Fibroblast of skin of left biceps (primary cell): ENCODE data around the gene SPATC1L.

Experiments used
- DNase-seq, 2 experiments: peaks; one replicate each; pipeline ENCODE4 v3.0.0-alpha.2; 2013; ENCODE audit warnings: low read depth in 2 of 2

SPATC1L gene

DNA sequence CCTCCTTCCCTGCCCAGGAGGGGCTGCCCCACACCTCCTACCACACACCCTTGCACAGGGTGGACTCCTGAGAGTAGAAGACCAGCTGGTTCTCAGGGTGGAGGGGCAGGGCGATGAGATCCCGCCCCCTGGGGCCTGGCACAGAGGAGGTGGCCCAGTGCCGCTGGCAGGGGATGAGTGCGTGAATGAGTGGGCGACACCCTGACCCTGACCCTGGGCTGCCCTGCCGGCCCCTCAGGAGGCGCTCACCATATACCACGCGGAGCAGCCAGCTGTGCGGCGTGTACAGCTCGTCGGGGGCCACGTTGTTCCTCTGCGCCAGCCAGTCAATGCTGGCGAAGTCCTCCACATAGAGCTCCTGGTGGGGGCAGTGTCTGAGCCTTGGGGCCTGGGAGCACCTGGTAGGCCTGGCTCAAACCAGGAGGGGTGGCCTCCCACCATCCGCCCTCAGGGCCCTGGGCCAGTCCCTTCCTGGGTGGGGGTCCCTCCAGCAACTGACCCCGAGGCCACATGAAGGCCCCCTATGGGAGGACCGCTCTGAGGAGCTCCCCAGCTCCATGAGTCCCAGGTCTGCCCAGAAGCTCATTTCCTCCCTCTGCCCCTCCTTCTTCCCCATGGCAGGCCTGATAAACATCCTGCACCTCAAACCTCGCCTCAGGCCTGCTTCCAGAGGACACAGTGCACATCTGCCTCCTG lies 31.3 kb upstream of the SPATC1L start:
- no peak for DNase-seq

- DNase-seq, result no peak
Measured at GRCh38 chr21:46214478-46215340, 30.4 kb upstream of the SPATC1L start.

GRCh38 chr21:46213620-46214286 lies 29.5 kb upstream of the SPATC1L start:
- DNase-seq, result no peak

GRCh38 chr21:46212721-46213484 lies 28.6 kb upstream of the SPATC1L start:
- DNase-seq, result no peak

DNA sequence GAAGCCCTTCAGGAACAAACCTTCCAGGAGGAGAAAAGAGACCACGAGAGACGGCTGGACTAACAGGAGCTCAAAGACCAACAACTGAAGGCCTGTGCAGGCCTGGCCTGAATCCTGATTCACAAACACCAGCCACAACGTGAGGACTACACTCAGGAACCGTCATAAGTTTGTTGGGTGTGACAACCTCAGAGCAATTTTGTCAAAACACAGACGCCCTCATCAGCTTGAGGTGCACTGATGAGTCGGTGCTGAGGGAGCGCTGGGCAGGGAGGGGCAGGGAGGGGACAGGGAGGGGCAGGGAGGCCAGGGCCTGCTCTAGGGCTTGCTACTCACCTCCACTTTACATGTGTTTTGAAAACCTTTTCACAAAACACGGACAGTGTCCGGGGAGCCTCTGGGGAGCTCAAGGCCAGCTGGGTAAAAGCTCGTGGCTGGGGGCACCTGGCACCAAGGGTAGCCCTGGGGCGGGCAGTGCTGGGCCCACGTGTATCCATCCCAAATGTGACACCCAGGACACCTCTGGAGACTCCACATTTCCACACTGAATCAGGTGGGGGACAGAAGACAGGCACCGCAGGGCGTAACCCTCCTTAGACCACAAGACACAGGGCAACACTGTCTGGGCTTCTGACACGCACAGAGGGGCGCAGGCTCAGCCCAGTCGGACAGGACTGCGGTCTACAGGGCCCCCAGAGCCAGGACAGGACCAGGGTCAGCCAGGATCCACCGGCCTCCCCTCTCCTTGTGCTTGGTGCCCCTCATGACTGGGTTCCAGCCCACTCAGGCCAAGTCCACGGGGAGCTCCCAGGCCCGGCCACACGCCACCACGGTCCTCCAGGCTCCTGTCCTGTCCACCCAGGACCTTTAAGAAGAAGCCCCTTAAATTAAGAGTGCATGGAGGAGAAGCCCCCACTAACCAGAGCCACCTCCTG lies 27.8 kb upstream of the SPATC1L start:
- no peak for DNase-seq

- DNase-seq, result no peak
Measured at GRCh38 chr21:46211376-46211775, 27.1 kb upstream of the SPATC1L start.

DNA sequence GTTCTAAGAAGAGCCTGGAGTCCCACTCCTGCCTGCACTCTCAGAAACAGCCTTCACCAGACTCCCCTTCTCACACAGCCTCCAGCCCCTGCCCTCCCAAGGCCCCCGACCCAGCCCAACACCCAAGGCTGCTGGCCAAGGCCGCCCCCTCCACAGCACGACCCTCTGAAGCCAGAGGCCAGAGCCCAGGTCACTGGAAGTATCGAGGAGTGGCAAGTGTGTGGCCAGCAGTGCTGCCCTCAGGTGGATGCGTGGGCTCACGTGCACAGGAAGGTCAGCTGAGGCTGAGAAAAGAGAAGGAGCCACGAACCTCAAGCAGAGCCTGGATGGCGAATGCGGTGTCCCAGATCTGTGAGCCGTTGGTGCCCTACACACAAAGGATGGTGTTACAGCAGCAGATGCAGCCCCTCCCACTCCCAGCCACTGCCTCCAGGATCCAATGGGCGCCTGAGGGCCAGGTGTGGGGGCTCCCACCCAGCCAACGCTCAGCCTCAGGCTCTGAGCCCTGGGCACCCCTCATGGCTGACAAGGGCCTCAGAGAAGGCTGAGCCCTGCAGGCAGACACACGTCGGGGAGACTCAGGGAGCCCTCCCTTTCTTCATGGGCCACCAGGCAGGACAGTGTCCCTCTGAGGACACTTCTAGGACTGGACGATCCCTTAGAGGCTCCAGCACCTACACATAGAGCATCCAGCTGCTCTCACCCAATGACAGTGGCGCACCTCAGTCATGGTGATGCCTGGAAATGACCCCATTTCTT lies 26.3 kb upstream of the SPATC1L start:
- no peak for DNase-seq

GRCh38 chr21:46208761-46209721 lies 24.8 kb upstream of the SPATC1L start:
- no peak for DNase-seq

- no peak for DNase-seq
Measured at GRCh38 chr21:46207920-46208591, 23.8 kb upstream of the SPATC1L start.

DNA sequence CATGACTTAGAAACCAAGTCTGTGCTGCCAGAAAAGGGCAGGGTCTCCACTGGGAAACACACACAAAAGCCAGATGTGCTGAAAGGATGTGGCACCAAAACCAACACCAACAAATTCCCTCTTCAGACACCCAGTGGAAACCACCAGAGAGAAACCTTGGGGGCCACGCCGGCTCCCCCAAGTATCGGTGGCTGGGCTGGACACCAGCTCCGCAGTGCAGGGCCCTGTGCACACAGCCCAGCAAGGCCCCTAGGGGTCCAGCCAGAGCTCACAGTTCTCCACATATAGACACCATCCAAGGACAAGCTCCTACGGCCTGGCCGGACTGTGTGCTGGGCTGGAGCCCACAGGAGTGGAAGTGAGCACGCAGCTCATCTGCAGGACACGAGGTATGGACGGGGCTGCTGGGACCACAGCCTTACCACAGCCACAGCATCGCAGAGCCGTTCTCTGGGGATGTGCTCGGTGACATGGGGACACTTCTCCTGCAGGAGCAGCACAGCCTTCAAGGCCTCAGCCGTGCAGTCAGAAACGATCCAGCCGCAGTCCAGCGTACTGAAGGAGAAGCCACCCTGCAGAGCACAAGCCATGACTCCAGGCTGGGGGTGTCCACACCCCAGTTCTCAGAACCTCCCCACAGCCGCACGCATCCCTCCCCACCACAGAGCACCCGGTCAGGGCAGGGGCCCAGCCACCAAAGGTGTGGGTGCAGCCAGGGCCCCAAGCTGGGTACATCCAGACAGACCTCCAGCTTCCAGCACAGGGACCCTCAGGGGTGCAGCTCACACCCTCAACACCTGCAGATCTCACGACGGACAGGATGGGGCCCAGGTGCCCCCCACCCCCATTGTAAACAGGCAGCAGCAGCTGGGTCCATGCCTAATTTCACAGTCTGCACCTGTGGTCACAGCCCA lies 23.0 kb upstream of the SPATC1L start:
- no peak for DNase-seq

- no peak for DNase-seq
Measured at GRCh38 chr21:46206163-46207005, 22.1 kb upstream of the SPATC1L start.

- no peak for DNase-seq
Measured at GRCh38 chr21:46205766-46206162, 21.5 kb upstream of the SPATC1L start.

GRCh38 chr21:46205166-46205565 lies 20.9 kb upstream of the SPATC1L start:
- no peak for DNase-seq

GRCh38 chr21:46203203-46203600 lies 18.9 kb upstream of the SPATC1L start:
- no peak for DNase-seq

DNA sequence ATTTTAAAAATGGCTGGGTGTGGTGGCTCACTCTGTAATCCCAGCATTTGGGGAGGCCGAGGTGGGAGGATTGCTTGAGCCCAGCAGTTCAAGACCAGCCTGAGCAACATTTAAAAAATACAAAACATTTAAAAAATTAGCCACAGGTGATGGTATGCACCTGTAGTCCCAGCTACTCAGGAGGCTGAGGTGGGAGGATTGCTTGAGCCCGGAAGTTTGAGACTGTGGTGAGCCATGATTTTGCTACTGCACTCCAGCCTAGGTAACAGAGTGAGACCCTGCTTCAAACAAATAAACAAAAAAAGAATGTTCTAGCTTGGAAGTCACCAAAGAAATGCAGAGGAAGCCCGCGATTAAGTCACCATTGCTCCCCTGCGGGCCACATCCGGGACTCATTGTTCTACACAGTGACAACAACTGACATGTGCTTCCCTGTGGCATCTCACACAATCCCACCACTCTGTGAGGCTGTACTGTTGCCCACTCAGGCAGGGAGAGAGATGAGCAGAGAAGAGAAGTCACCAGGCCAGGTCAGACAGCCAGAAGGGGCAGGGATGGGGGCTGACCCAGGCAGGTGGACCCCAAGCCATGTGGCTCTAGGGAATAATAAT lies 18.4 kb upstream of the SPATC1L start:
- no peak for DNase-seq
